Effector memory CD4-positive, alpha-beta T cell (primary cell): ENCODE results near the gene FAAH.

Experiments
- DNase-seq, 3 donors: peaks; one replicate each; pipeline ENCODE4 v3.0.0-alpha.2; 2020
- H3K27ac ChIP-seq: 2 replicates; pipeline ENCODE4 v1.7.0; 2013; ENCODE audit warnings: mild to moderate bottlenecking, low read length, moderate library complexity; ENCODE audit not compliant: insufficient read depth, poor library complexity, severe bottlenecking
- H3K27me3 ChIP-seq: replicated peaks from 2 replicates; pipeline ENCODE4 v1.7.0; 2013; ENCODE audit warnings: mild to moderate bottlenecking, low read length; ENCODE audit not compliant: insufficient read depth, control insufficient read depth, poor library complexity, severe bottlenecking
- H3K36me3 ChIP-seq: 2 replicates; pipeline ENCODE4 v1.7.0; 2013; ENCODE audit warnings: mild to moderate bottlenecking, low read length, moderate library complexity; ENCODE audit not compliant: control insufficient read depth, insufficient read depth
- H3K4me1 ChIP-seq: 2 replicates; pipeline ENCODE4 v1.7.0; 2013; ENCODE audit warnings: low read length, mild to moderate bottlenecking; ENCODE audit not compliant: control insufficient read depth, insufficient read depth, poor library complexity, severe bottlenecking
- H3K4me3 ChIP-seq: 2 replicates; pipeline ENCODE4 v1.7.0; 2013; ENCODE audit warnings: low read length, low read depth, mild to moderate bottlenecking; ENCODE audit not compliant: insufficient read depth, poor library complexity, severe bottlenecking
- H3K9me3 ChIP-seq: 2 replicates; pipeline ENCODE4 v1.7.0; 2013; ENCODE audit warnings: mild to moderate bottlenecking, low read length, moderate library complexity; ENCODE audit not compliant: control insufficient read depth

The FAAH gene

GRCh38 chr1:46407636-46408035, 13.5 kb downstream of the FAAH start:
- Histone ChIP-seq H3K4me3 (no peak overlapping the region), H3K27me3 (no peaks in the 10 kb centered on the region), H3K9me3 (no peaks in the 10 kb centered on the region), H3K36me3 (no peaks in the 10 kb centered on the region), H3K4me1 (peaks cover 2% of the 10 kb centered on the region), H3K27ac (no peak overlapping the region)
- no peak for DNase-seq

GRCh38 chr1:46408356-46409062, 14.4 kb downstream of the FAAH start:
- Histone ChIP-seq H3K27me3 (no peaks in the 10 kb centered on the region), H3K27ac (no peak overlapping the region), H3K4me1 (peaks cover 2% of the 10 kb centered on the region), H3K9me3 (no peaks in the 10 kb centered on the region), H3K4me3 (no peak overlapping the region), H3K36me3 (no peaks in the 10 kb centered on the region)
- DNase-seq = no peak

GRCh38 chr1:46409063-46409372, 14.9 kb downstream of the FAAH start:
- Histone ChIP-seq H3K36me3 (no peaks in the 10 kb centered on the region), H3K27me3 (no peaks in the 10 kb centered on the region), H3K27ac (no peak overlapping the region), H3K4me3 (no peak overlapping the region), H3K9me3 (no peaks in the 10 kb centered on the region), H3K4me1 (peaks cover 2% of the 10 kb centered on the region)
- no peak for DNase-seq

GRCh38 chr1:46410156-46411009, 16.3 kb downstream of the FAAH start:
- H3K27ac ChIP-seq = no peak overlapping the region
- peaks cover 2% of the 10 kb centered on the region for H3K4me1 ChIP-seq
- H3K27me3 ChIP-seq = no peaks in the 10 kb centered on the region
- no peak for DNase-seq
- no peaks in the 10 kb centered on the region for H3K36me3 ChIP-seq
- no peaks in the 10 kb centered on the region for H3K9me3 ChIP-seq
- H3K4me3 ChIP-seq = no peak overlapping the region

- Histone ChIP-seq H3K36me3 (no peaks in the 10 kb centered on the region), H3K4me3 (no peak overlapping the region), H3K4me1 (peaks cover 2% of the 10 kb centered on the region), H3K27ac (no peak overlapping the region), H3K27me3 (no peaks in the 10 kb centered on the region), H3K9me3 (no peaks in the 10 kb centered on the region)
- no peak for DNase-seq
Observed at GRCh38 chr1:46411010-46411405, 16.9 kb downstream of the FAAH start.

GRCh38 chr1:46411601-46412341, 17.7 kb downstream of the FAAH start:
- H3K36me3 ChIP-seq = no peaks in the 10 kb centered on the region
- no peaks in the 10 kb centered on the region for H3K4me1 ChIP-seq
- no peak for DNase-seq
- no peak overlapping the region for H3K27ac ChIP-seq
- H3K9me3 ChIP-seq = no peaks in the 10 kb centered on the region
- no peaks in the 10 kb centered on the region for H3K27me3 ChIP-seq
- no peak overlapping the region for H3K4me3 ChIP-seq

GRCh38 chr1:46412893-46413595, 18.9 kb downstream of the FAAH start:
- no peaks in the 10 kb centered on the region for H3K9me3 ChIP-seq
- no peaks in the 10 kb centered on the region for H3K4me1 ChIP-seq
- DNase-seq = no peak
- no peak overlapping the region for H3K4me3 ChIP-seq
- no peak overlapping the region for H3K27ac ChIP-seq
- no peaks in the 10 kb centered on the region for H3K27me3 ChIP-seq
- H3K36me3 ChIP-seq = no peaks in the 10 kb centered on the region

- no peak overlapping the region for H3K27ac ChIP-seq
- H3K36me3 ChIP-seq = no peaks in the 10 kb centered on the region
- H3K9me3 ChIP-seq = no peaks in the 10 kb centered on the region
- no peak overlapping the region for H3K4me3 ChIP-seq
- H3K4me1 ChIP-seq = no peaks in the 10 kb centered on the region
- DNase-seq = peak; percentile 17 to 26 (median 23)
- H3K27me3 ChIP-seq = no peaks in the 10 kb centered on the region
Observed at GRCh38 chr1:46413596-46413985, 19.5 kb downstream of the FAAH start.

- Histone ChIP-seq H3K27me3 (no peaks in the 10 kb centered on the region), H3K27ac (no peak overlapping the region), H3K9me3 (no peaks in the 10 kb centered on the region), H3K4me1 (no peaks in the 10 kb centered on the region), H3K4me3 (no peak overlapping the region), H3K36me3 (no peaks in the 10 kb centered on the region)
- DNase-seq = no peak
Observed at GRCh38 chr1:46415514-46415913, 21.4 kb downstream of the FAAH start.
